OCI-M2 (cell line): ENCODE measurements around the gene MRPL40.

Experiments used
- DNase-seq: peaks from one replicate; lab custom pipeline; 2025; ENCODE audit not compliant: unreplicated experiment; lab: John Stamatoyannopoulos, UW

MRPL40 gene

GRCh38 chr22:19461506-19461905, 29.2 kb downstream of the MRPL40 start:
- DNase-seq, result no peak

GRCh38 chr22:19463008-19463407, 30.7 kb downstream of the MRPL40 start:
- no peak for DNase-seq

DNA sequence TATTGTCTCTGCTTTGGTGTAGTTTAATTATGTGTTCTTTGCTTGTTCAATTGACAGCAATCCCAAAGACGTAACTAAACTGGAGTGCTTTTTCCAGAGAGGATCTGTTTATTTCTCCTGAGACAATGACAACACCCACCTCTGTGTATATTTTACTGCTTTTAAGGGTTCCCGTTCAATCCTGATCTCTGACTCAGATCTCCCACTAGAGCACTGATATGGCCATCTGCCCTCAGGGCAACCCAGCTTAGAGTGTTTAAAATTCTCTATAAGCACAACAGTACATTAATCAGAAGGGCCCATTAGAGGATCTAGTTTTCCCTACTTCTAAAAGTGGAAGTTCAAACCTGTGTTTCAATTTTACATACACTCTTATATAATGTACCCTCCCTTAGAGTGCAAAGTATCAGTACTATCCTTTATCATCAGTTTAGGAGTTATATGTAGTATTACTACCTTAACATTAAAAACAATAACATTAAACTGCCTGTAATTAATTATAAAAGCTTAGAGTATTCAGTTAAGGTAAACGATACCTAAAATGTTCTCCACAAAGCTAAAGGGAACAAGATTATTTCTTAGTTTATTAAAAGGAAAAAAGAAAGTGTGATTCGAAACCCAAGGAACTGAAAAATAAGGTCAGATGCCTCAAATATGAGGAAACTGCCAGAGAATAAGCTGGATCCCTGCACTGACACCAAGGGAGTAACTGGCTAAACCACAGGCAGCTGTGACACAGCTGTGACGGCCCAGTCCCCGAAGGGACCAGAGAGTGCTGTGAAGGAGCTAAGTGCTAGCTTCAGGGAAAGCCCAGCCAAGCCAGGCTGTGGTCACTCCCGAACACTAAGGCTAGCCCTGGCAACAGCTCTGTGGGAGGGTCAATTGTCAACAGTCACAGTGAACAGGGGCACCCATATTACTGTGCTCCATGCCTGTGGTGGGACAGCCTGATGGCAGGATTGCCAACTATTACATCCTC, 31.4 kb downstream of the MRPL40 start:
- no peak for DNase-seq

DNA sequence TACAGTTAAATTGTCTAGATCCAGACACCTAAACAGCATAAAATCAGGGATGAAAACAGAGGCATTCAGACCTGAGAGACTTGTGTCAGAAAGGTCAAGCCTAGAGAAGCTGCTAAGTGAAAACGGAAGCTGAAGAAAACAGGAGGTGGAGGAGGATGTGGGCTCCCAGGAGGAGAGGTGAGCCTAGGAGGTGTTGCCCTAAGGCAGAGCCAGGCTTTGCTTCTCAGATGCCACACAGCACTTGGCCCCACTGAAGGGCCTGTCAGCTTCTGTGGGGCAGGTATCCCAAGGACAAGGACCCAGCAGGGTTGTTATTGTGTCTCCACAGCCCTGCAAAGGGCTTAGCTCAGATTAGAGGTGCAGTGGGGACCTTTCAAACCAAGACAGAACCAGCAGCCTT, 32.2 kb downstream of the MRPL40 start:
- DNase-seq, result no peak

- DNase-seq, result no peak
These were observed 32.6 kb downstream of the MRPL40 start for GRCh38 chr22:19464975-19465374.

DNA sequence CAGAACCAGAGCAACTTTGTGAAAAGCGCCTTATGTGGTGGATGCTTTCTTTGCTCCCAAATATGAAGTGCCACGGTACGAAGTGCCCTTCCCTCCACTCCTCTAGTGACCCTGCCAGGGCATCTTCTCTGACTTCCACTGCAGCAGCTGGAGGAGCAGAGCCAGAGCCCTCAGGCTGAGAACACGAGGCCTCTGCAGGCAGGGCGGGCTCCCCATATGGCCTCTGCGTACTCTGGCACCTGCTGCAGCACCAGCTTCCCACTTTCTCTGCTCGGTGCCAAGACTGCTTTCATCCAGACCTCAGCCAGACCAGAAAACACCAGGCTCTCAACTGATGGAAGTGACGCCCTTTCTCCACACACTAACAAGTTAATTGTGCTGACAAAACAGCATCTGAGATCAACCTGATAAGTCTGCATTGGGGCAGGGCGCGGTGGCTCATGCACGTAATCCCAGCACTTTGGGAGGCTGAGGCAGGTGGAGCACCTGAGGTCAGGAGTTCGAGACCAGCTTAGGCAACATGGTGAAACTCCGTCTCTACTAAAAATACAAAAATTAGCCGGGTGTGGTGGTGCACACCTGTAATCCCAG, 33.9 kb downstream of the MRPL40 start:
- DNase-seq, result no peak

- DNase-seq, result no peak
These were observed 34.8 kb downstream of the MRPL40 start for GRCh38 chr22:19466848-19467752.

DNA sequence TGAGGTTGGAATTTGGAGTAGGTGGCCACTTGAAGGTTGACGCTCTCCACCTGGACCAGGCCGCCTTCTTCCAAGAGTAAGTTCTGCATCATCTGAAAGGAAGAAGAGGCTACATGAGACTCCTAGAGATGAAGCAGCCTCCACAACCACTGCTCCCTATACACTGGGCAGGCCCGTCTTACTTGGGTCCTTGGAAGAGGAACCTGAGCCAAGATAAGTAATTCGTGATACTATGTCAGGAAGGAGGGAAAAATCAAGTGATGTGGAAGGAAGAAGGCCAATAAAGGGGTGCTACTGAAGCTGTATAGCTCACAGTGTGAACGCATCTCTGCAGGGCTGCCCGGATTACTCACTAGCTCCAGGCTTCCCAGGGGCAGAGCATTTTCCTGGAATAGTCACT, 35.6 kb downstream of the MRPL40 start:
- no peak for DNase-seq

GRCh38 chr22:19469421-19469820, 37.1 kb downstream of the MRPL40 start:
- DNase-seq, result no peak

DNA sequence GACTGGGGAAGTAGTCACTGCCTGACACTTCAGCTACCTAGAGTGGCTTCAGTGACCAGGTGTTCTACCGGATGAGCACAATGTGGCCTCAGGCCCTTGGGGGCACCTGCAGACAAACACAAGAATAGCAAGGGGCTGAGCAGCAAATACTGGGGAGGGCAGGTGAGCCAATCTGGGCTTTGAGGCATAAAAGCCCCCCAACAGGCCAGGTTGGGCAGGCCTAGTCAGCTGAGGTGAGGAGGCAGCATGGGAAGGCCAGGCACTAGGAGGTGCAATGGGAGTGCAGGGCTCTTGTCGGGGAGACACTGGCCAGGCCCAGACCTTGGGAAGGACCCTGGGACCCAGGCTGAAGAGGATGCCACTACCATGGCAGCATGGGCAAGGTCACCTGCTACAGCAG, 37.7 kb downstream of the MRPL40 start:
- no peak for DNase-seq

GRCh38 chr22:19471572-19471971, 39.2 kb downstream of the MRPL40 start:
- DNase-seq, result no peak

- DNase-seq, result no peak
These were observed 39.9 kb downstream of the MRPL40 start for GRCh38 chr22:19472233-19472632.

DNA sequence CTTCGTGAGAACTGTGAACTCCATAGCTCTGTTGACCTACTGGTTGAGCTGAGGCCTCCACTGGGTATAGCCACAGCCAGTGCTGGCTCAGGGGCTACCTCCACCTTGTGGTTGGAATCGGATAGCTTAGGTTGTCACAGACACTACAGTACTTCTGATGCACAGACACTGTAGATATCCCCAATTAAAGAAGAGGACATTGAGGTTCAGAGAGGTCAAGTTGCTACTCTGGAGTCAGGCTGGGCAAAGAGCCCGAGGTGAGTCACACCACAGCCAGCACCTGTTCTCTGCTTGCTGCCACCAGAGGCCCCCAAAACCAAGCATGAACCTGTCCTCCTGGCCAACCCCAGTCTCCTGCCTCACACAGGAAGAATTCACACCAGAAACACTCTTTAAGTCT, 41.2 kb downstream of the MRPL40 start:
- DNase-seq, result no peak

- DNase-seq, result no peak
These were observed 43.7 kb downstream of the MRPL40 start for GRCh38 chr22:19476023-19476422.

DNA sequence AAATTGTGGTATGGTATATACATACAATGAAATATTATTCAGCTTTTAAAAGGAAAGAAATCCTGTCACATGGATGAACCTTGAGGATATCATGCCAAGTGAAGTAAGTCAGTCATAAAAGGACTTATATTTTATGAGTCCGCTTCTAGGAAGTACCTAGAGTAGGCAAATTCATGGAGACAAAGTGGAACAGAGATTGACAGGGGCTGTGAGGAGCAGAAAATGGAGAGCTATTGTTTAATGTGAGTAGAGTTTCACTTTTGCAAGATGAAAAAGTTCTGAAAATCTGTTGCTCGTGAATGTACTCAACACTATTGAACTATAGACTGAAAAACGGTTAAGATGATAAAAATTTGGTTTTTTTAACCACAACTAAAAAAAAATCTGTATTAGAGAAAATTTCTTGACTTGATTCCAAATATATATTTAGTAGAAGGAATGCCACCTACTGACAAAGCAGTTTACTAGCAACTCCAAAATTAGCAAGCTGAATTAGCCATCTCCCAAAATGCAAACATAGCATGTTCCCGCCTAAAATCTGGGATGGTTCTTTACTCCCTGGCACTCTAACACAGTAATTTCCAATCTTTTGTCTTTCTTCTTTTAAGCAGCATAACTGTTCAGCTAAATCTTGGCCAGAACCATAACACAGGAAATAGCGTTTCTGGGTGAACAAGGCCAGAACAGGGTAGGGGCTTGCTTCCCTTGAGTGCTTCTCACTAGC, 45.1 kb downstream of the MRPL40 start:
- DNase-seq, result no peak

- no peak for DNase-seq
These were observed 45.9 kb downstream of the MRPL40 start for GRCh38 chr22:19478045-19478900.

GRCh38 chr22:19478901-19479354, 46.6 kb downstream of the MRPL40 start, which contains the start of gene UFD1:
Gene UFD1, minus strand, starts transcription at chr22:19479193. Its CDS starts 108 bp downstream, at chr22:19479085.
- DNase-seq, result no peak

- peak; percentile 94 for DNase-seq
These were observed 47.2 kb downstream of the MRPL40 start, which contains the start of gene CDC45 for GRCh38 chr22:19479355-19480172. Gene CDC45, plus strand, starts transcription at chr22:19479920. Its CDS starts 49 bp downstream, at chr22:19479969.

GRCh38 chr22:19480173-19480568, 47.8 kb downstream of the MRPL40 start:
- DNase-seq, result no peak
